ENCODE results near the gene AHR. TPM values are rescaled to one million over a fixed set of nuclear protein-coding genes. Genes with fewer than 3 reads are reported as not detected.
"Not testable (repeated sequence)": the region's sequence is repeated elsewhere in the genome, so short reads cannot be mapped to it uniquely, and the experiment has no call there.

AHR gene
- total RNA-seq, 1 donor from 2014 or later = 85.4 TPM

DNA sequence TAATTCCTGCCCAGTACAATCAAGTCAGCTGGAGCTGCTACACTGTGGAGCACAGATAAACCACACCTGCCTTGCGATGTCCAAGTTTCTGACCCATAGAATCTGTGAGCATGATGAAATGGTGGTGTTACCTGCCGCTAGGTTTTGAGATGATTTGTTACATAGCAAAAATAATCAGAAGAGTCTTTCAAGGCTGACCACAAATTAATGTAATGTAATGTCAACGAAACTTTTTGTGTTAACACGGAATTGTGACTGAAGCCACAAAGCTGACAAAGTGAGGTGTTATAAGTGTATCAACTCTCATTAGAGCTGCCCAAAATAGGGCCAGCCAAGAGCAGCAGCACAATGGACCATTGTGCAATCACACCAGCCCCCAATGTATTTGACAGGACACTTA is 75.7 kb downstream of the AHR start:
- DNase-seq (ENCODE audit: low read depth in 2 of 2) = no peak

DNA sequence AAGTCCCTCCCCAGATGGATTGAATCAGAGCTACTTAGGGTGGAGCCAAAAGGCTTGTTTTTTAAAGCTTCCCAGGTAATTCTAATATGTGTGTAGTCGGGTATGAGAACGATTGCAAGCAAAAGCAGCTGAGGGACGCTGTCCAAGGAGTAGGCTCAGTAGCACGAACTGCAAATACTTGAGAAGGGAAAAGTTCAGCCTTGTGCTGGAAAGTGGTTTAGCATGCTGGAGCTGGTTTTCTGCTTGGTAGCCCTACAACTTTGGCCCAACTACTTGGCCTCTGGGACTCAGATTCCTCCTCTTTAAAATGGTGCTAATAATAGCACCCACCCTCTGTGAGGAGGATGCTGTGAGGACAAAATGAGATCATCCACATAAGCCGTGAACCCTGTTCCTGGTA is 76.2 kb downstream of the AHR start:
- no peak for DNase-seq (ENCODE audit: low read depth in 2 of 2)

- no peak for DNase-seq (ENCODE audit: low read depth in 2 of 2)
These were observed 78.1 kb downstream of the AHR start for GRCh38 chr7:17376595-17376994.

- DNase-seq (ENCODE audit: low read depth in 2 of 2) = no peak
These were observed 82.5 kb downstream of the AHR start for GRCh38 chr7:17380736-17381662.

DNA sequence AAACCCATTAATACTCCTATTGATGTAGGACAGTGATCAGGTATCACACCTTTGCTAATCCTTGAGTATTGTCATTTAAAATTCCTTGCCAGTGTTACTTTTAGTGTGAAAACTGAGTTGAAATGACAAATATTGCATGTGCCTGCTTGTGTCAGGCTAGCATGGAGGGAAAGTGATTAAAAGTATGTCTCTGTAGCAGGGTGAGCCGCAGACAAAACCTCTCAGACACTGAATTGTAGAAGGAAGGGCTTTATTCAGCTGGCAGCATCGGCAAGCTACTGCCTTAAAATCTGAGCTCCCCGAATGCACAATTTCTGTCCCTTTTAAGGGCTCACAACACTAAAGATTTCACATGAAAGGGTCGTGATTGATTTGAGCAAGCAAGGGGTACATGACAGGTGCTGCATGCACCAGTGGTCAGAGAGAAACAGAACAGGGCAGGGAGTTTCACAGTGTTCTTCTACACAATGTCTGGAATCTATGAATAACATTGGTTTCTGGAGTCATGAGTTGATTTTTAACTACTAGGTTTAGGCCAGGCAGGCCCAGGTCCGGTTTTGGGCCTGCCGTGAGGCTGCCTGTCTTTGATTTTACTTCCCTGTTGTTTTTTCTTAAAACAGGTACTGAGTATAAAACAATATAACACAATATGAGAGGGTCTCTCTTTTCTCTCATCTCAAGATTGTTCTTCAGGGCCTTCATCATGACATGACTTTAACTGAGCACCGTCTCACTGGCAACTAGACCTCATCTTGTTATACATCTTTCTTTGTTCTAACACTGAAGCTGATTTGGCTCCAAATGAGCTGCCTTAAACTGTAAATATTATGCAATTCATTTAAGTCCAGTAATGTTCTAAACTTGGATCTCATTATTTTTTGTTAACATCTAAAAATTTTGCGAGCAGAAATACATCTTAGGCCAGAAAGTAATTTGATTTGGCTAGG is 84.2 kb downstream of the AHR start:
- DNase-seq (ENCODE audit: low read depth in 2 of 2) = not testable (repeated sequence)

DNA sequence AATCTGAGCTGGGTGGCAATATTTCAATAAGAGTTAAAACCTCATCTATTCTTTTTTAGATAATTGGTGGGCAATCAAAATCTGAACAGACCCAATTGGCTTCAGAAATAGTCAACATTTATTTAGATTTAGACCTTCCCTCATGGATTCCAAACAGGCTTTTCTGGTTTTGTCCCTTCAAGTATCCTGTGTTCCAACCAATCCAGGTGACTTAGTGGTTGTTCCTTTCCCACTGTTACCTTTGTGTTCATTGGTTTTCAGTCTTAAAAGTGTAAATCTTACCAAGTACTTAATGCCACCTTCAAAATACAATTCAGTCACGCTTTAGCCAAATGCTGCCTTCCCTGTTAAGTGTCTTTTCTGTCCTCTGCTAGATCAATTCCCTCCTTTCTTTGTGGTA is 85.9 kb downstream of the AHR start:
- no peak for DNase-seq (ENCODE audit: low read depth in 2 of 2)

DNA sequence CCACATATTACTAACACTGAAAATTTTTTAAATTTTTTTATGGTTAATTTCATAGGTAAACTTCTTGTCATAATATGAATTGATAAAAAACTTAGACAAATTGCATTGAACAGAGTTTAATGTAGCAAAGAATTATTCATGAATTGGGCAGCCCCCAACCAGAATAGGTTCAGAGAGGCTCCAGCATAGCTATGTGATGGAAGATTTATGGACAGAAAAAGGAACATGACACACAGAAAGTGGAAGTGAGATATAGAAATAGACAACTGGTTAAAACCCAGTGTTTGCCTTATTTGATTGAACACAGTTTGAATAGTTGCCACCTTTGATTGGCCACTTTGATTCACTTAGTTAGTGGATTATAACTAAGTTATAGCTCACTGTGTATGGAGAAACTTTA is 87.2 kb downstream of the AHR start:
- DNase-seq (ENCODE audit: low read depth in 2 of 2) = no peak

- no peak for DNase-seq (ENCODE audit: low read depth in 2 of 2)
These were observed 91.9 kb downstream of the AHR start for GRCh38 chr7:17390392-17390791.

GRCh38 chr7:17391366-17391765 is 92.9 kb downstream of the AHR start:
- DNase-seq (ENCODE audit: low read depth in 2 of 2) = no peak

- DNase-seq (ENCODE audit: low read depth in 2 of 2) = no peak
These were observed 94.4 kb downstream of the AHR start for GRCh38 chr7:17392846-17393245.

- DNase-seq (ENCODE audit: low read depth in 2 of 2) = not testable (repeated sequence)
These were observed 96.1 kb downstream of the AHR start for GRCh38 chr7:17394563-17394962.
